Type B pancreatic cell (in vitro differentiated cells): ENCODE results near the gene KSR1. TPM values are rescaled to one million over a fixed set of nuclear protein-coding genes. Genes with fewer than 3 reads are reported as not detected.

Experiments used
- DNase-seq: peaks from one replicate; pipeline ENCODE4 v3.0.0; 2021; ENCODE audit warnings: mixed read lengths; ENCODE audit not compliant: unreplicated experiment; ENCODE audit errors: extremely low spot score
- H3K27ac Mint-ChIP-seq: 2 replicates; pipeline ENCODE4 v1.8.0; 2021; ENCODE audit warnings: mild to moderate bottlenecking, mixed read lengths
- H3K27me3 Mint-ChIP-seq: 2 replicates; pipeline ENCODE4 v1.8.0; 2021; ENCODE audit warnings: mixed read lengths
- H3K36me3 Mint-ChIP-seq: 2 replicates; pipeline ENCODE4 v1.8.0; 2021; ENCODE audit warnings: mixed read lengths
- H3K4me1 Mint-ChIP-seq: one replicate; pipeline ENCODE4 v1.8.0; 2021; ENCODE audit warnings: mixed read lengths; ENCODE audit not compliant: unreplicated experiment
- H3K4me3 Mint-ChIP-seq: 2 replicates; pipeline ENCODE4 v1.8.0; 2021; ENCODE audit warnings: mild to moderate bottlenecking, mixed read lengths
- H3K9me3 Mint-ChIP-seq: 2 replicates; pipeline ENCODE4 v1.8.0; 2021; ENCODE audit warnings: mixed read lengths
- total RNA-seq: library from RNA; stranded (reverse); gene quantifications from 2 replicates; pipeline ENCODE4 v1.2.1, GENCODE V29; 2021; ENCODE audit warnings: low replicate concordance
- TF ChIP-seq, protein P1 (sequence below): fragments of 200-600 bp; sonication (generic); conservative IDR thresholded peaks from 2 replicates; pipeline ENCODE4 v1.5.0; 2021; ENCODE audit warnings: antibody characterized with exemption, mild to moderate bottlenecking

Gene KSR1
- total RNA-seq, 1 donor from 2014 or later = 57.8 TPM

DNA sequence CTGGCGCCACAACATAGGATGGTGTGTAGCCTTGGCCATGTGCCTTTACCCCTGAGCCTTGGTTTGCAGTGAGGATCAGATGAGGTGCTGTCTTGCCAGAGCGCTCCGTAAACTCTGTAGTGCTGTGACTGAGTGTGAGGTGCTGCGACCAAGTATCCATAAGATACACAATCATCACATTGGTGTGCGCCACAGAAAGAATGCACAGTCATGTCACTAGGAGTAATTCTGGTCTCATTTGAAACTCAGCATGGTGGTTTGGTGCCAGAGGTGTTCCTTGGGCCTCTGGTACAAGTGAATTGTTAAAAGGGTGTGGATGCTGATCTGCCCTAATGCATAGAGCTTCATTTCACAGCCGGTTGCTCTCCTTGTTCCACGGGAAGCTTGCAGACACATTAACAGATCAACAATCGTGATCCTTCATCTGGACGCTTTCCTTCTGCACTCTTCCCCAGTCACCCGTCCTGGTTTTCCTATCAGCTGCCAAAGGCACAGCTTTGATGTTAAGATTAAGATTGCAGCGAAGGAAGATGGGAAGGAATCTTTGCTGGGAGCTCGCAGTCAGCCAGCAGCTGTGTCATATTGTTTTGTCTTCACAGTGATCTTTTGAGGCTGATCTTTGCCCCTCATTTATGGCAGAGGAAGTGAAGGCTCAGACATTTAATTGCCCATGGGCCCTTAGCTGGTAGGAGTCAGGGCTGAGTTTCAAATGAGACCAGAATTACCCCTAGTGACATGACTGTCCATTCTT, 79.1 kb downstream of the KSR1 start:
- Mint-ChIP-seq H3K36me3 (no peaks in the 10 kb centered on the region), H3K9me3 (no peaks in the 10 kb centered on the region), H3K4me3 (no peak overlapping the region), H3K27ac (peak overlapping the region; percentile 80), H3K4me1 (peaks cover 41% of the 10 kb centered on the region), H3K27me3 (no peaks in the 10 kb centered on the region)
- DNase-seq = no peak
- TF ChIP-seq, protein P1, sequence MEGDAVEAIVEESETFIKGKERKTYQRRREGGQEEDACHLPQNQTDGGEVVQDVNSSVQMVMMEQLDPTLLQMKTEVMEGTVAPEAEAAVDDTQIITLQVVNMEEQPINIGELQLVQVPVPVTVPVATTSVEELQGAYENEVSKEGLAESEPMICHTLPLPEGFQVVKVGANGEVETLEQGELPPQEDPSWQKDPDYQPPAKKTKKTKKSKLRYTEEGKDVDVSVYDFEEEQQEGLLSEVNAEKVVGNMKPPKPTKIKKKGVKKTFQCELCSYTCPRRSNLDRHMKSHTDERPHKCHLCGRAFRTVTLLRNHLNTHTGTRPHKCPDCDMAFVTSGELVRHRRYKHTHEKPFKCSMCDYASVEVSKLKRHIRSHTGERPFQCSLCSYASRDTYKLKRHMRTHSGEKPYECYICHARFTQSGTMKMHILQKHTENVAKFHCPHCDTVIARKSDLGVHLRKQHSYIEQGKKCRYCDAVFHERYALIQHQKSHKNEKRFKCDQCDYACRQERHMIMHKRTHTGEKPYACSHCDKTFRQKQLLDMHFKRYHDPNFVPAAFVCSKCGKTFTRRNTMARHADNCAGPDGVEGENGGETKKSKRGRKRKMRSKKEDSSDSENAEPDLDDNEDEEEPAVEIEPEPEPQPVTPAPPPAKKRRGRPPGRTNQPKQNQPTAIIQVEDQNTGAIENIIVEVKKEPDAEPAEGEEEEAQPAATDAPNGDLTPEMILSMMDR = no peak

GRCh38 chr17:27535975-27536374, 79.7 kb downstream of the KSR1 start:
- peak overlapping the region; percentile 80 for H3K27ac Mint-ChIP-seq
- peaks cover 34% of the 10 kb centered on the region for H3K4me1 Mint-ChIP-seq

DNA sequence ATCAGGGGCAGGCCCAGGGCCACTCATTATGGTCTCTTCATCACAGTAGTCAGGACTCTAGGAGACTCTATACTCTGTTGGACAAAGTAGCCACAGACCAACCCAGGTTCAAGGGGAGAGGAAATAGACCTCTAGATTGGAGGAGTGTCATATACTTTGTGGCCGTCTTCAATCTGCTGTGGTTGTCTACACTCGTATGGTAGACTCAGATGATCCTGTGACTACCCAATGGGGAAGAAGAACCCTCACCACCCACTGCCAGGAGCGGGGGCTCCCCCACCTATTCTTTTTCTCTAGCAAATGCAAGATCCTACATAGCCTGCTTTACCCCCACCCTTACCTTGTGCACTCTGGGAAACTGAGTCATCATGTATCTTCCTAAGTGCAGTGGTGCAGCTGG, 80.5 kb downstream of the KSR1 start:
- no peaks in the 10 kb centered on the region for H3K27me3 Mint-ChIP-seq
- no peak overlapping the region for H3K27ac Mint-ChIP-seq
- no peak for DNase-seq
- no peaks in the 10 kb centered on the region for H3K9me3 Mint-ChIP-seq
- no peaks in the 10 kb centered on the region for H3K36me3 Mint-ChIP-seq
- H3K4me3 Mint-ChIP-seq = no peak overlapping the region
- peaks cover 28% of the 10 kb centered on the region for H3K4me1 Mint-ChIP-seq
- TF ChIP-seq, protein P1 = no peak

More at GRCh38 chr17:27535975-27536374, 79.7 kb downstream of the KSR1 start:
- Mint-ChIP-seq H3K4me3 (no peak overlapping the region), H3K27me3 (no peaks in the 10 kb centered on the region), H3K36me3 (no peaks in the 10 kb centered on the region), H3K9me3 (no peaks in the 10 kb centered on the region)
- TF ChIP-seq, protein P1 = no peak
- no peak for DNase-seq

- Mint-ChIP-seq H3K27me3 (no peaks in the 10 kb centered on the region), H3K4me3 (no peak overlapping the region), H3K27ac (no peak overlapping the region), H3K36me3 (no peaks in the 10 kb centered on the region), H3K4me1 (peaks cover 23% of the 10 kb centered on the region), H3K9me3 (no peaks in the 10 kb centered on the region)
- TF ChIP-seq, protein P1 = no peak
- no peak for DNase-seq
Measured at GRCh38 chr17:27538156-27538955, 82.1 kb downstream of the KSR1 start.

GRCh38 chr17:27539152-27539551, 82.9 kb downstream of the KSR1 start:
- DNase-seq = no peak
- Mint-ChIP-seq H3K36me3 (no peaks in the 10 kb centered on the region), H3K9me3 (no peaks in the 10 kb centered on the region), H3K4me1 (peaks cover 16% of the 10 kb centered on the region), H3K27ac (peak overlapping the region; percentile 18), H3K27me3 (no peaks in the 10 kb centered on the region), H3K4me3 (no peak overlapping the region)
- TF ChIP-seq, protein P1 = no peak
